Measurements from ENCODE around the gene CLCNKB. TPM values are rescaled to one million over a fixed set of nuclear protein-coding genes. Genes with fewer than 3 reads are reported as not detected.

The CLCNKB gene
- total RNA-seq = not detected in 2 replicates

DNA sequence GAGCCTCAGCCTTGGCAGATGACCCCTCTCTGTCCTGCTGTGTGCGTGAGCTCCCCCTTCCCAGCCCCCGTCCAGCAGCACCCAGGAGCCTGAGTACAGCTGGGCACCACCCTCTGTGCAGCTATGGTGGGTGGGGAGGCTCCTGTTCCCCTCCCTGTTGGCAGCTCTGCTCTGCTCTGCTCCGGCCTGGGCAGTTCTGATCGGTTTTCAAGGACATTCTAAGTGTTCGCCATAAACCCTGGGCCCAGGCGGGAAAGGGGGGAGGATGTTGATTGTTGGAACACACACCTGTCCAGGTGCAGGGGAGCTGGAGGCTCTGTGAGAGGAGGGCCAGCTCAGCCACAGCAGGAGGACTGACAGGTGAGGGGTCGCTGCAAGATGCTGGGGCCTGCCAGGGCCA, at the start of gene CLCNKB:
TSS of gene CLCNKB (plus strand) at position 262 of the 400 bp plus-strand sequence. CDS start 711 bp downstream, outside the sequence.

DNA sequence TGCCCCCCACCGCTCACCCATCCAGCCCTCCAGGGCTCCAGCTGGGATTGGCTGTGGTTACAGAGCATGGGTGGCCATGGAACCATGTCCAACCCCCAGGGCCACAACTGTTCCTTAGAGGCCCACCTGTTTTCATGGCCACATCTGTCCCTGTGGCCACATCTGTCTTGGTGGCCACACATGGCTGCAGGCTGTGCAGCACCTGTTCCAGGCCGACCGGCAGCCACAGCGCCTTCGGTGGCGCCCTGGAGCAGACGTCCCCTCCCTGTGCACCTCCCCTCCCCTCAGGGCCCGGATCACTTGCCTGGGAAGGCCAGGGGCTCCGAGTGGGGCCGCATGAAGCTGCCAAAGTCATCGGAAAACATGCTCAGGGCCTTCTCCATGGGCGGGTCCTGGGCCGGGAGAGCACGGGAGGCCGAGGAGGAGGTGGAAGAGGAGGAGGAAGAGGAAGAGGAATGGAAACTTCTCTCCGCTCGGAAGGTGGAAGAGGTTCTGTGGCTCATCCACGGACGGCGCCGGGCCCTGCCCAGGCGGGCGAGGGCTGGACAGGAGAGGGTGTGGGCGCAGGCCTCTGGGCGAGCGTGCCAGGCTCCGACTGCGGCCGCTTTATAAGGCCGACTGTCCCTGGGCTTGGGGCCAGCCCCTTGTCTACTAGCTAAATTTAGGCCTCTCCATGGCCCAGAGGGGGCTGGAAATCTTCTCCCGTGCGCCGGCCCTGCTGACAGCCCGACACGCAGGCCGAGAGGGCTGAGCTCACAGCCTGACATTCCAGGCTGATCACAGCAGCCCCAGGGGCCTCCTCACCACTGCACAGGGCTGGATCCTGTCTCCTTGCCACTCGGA, 25.9 kb upstream of the CLCNKB start, which contains the start of gene HSPB7:
TSS of gene HSPB7 (minus strand) at position 583 of the 843 bp plus-strand sequence. CDS start at position 503, 80 bp downstream.

DNA sequence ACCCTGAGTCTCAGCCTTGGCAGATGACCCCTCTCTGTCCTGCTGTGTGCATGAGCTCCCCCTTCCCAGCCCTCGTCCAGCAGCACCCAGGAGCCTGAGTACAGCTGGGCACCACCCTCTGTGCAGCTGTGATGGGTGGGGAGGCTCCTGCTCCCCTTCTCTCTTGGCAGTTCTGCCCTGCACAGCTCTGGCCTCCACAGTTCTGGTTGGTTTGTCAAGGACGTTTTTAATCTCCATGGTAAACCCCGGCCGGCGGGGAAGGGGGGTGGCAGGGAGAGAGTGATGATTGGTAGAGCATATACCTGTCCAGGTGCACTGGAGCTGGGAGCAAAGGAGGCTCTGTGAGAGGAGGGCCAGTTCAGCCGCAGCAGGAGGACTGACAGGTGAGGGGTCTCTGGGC, 21.9 kb upstream of the CLCNKB start, which contains the start of gene CLCNKA:
TSS of gene CLCNKA (plus strand) at position 356 of the 400 bp plus-strand sequence. CDS start 584 bp downstream, outside the sequence.

DNA sequence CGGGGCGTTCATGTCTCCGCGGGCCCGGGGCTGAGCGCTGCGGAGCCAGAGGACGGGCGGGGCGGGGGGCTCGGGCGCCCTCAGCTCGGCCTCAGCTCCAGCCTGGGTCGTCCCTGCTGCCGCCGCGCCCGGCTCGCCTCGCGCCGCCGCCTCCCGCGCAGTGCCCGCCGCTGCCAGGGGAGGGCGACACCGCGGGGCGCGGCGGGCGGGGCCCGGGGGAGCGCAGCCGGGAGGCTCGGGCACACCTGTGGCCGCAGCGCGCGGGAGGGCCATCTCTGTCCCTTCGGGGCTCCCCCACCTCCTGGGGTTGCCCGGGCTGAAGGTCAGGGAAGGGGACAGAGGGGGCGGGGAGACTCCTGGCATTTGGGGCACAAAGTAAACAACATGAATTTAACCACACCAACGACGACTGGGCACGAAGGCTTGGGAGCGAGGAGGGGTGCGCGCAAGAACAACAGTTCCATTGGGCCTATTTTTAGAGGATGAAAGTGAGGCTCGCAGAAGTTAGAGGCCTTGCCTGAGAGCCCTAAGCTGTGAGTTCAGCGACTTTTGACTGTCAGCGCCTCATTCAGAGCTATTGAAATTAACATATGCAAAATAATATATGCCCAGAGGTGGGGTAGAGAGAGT, 30.0 kb downstream of the CLCNKB start, which contains the start of gene FAM131C:
TSS of gene FAM131C (minus strand) at position 162 of the 630 bp plus-strand sequence. CDS start 209 bp downstream, outside the sequence.

Other genes with a start within 250 kb of the CLCNKB start
- gene UQCRHL, start 236.1 kb upstream of the CLCNKB start, total RNA-seq = 1.4 and 2.3 TPM in 2 replicates
- 51.5 and 54.0 TPM in 2 replicates for gene SPEN, start 196.1 kb upstream of the CLCNKB start, total RNA-seq
- gene ZBTB17, start 67.7 kb upstream of the CLCNKB start, total RNA-seq = 26.7 and 30.3 TPM in 2 replicates
- not detected in 2 replicates for gene SRARP, start 39.5 kb upstream of the CLCNKB start, total RNA-seq
- not detected in 2 replicates for gene HSPB7, start 25.7 kb upstream of the CLCNKB start, total RNA-seq
- gene CLCNKA, start 21.7 kb upstream of the CLCNKB start, total RNA-seq = not detected in 2 replicates
- gene FAM131C, start 29.9 kb downstream of the CLCNKB start, total RNA-seq = 0.13 and 0.22 TPM in 2 replicates
- 111 and 117 TPM in 2 replicates for gene EPHA2, start 112.3 kb downstream of the CLCNKB start, total RNA-seq
- 4.7 and 7.6 TPM in 2 replicates for gene ARHGEF19, start 168.9 kb downstream of the CLCNKB start, total RNA-seq
- 5.9 and 8.1 TPM in 2 replicates for gene CPLANE2, start 193.4 kb downstream of the CLCNKB start, total RNA-seq

Measured in thoracic aorta endothelial cell (primary cell).